Nephron (organoid): ENCODE results near the gene RPGR.

Experiments used
- H3K27ac Mint-ChIP-seq, 3 experiments: 2 replicates each; pipeline ENCODE4 v1.8.0; 2020; ENCODE audit warnings: mixed read lengths in 3 of 3, mild to moderate bottlenecking in 2 of 3, moderate library complexity in 1 of 3
- H3K27me3 Mint-ChIP-seq: 2 replicates; pipeline ENCODE4 v1.8.0; 2021; ENCODE audit warnings: low read depth, mild to moderate bottlenecking, moderate library complexity, mixed read lengths
- H3K36me3 Mint-ChIP-seq: 2 replicates; pipeline ENCODE4 v1.8.0; 2020; ENCODE audit warnings: low read depth, mixed read lengths
- H3K4me1 Mint-ChIP-seq: 2 replicates; pipeline ENCODE4 v1.8.0; 2020; ENCODE audit warnings: mixed read lengths
- H3K4me3 Mint-ChIP-seq, 3 experiments: 2 replicates each; pipeline ENCODE4 v1.8.0; 2020; ENCODE audit warnings: mild to moderate bottlenecking in 3 of 3, mixed read lengths in 3 of 3, moderate library complexity in 2 of 3
- H3K9me3 Mint-ChIP-seq: 2 replicates; pipeline ENCODE4 v1.8.0; 2020; ENCODE audit warnings: mixed read lengths
- TF ChIP-seq, protein P1 (sequence below), 3 experiments: fragments of 200-600 bp; sonication (generic); IDR thresholded peaks; one replicate each; pipeline ENCODE4 v1.5.0; 2021; ENCODE audit warnings: antibody characterized with exemption in 3 of 3; ENCODE audit not compliant: unreplicated experiment in 3 of 3

Gene RPGR

DNA sequence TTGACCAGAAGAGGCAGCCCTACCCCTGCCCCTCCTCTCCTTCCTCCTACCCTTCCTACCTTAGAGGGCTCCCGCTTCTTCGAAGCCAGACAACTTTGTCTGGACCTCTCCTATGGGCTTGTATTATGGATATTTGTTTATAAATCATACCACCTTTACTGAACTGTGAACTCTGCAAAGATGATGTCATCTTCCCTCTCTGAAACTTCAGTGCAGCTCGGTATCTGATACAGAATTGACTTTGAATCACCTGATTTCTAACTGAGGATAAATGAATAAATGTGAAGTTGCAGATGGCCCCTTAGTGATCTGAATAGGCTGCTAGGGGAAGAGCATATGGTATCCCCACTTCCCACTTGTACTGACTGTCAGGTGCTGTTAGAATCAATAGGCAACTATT, 24.0 kb upstream of the RPGR start:
- no peak overlapping the region for H3K4me3 Mint-ChIP-seq
- H3K27ac Mint-ChIP-seq = no peak overlapping the region
- no peaks in the 10 kb centered on the region for H3K4me1 Mint-ChIP-seq
- no peaks in the 10 kb centered on the region for H3K9me3 Mint-ChIP-seq
- H3K27me3 Mint-ChIP-seq = peaks cover 5% of the 10 kb centered on the region
- H3K36me3 Mint-ChIP-seq = no peaks in the 10 kb centered on the region
- TF ChIP-seq, protein P1, sequence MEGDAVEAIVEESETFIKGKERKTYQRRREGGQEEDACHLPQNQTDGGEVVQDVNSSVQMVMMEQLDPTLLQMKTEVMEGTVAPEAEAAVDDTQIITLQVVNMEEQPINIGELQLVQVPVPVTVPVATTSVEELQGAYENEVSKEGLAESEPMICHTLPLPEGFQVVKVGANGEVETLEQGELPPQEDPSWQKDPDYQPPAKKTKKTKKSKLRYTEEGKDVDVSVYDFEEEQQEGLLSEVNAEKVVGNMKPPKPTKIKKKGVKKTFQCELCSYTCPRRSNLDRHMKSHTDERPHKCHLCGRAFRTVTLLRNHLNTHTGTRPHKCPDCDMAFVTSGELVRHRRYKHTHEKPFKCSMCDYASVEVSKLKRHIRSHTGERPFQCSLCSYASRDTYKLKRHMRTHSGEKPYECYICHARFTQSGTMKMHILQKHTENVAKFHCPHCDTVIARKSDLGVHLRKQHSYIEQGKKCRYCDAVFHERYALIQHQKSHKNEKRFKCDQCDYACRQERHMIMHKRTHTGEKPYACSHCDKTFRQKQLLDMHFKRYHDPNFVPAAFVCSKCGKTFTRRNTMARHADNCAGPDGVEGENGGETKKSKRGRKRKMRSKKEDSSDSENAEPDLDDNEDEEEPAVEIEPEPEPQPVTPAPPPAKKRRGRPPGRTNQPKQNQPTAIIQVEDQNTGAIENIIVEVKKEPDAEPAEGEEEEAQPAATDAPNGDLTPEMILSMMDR (IDR thresholded peaks at IDR 0.05; ENCODE audit: unreplicated experiment in 3 of 3) = no peak

DNA sequence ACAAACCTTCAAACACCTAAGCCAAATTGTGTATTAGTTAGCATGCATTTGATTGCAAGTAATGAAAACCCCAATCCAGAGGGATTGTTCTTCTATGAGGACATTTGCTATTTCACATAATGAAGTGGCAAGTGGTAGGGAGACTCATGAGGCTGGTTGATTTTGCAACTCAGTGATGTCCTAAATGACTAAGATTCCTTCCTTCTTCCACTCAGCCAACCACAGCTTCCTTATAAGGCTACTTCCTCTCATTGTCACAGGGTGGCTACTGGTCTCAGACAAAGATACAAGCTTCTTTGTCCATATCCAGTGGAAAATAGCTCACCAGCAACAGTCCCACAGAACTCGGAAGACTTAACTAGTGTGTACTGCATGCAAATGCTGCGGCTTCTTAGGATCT, 19.8 kb upstream of the RPGR start:
- Mint-ChIP-seq H3K9me3 (peaks cover 2% of the 10 kb centered on the region), H3K27ac (no peak overlapping the region), H3K27me3 (no peaks in the 10 kb centered on the region), H3K36me3 (no peaks in the 10 kb centered on the region), H3K4me1 (no peaks in the 10 kb centered on the region), H3K4me3 (no peak overlapping the region)
- TF ChIP-seq, protein P1 (IDR thresholded peaks at IDR 0.05; ENCODE audit: unreplicated experiment in 3 of 3) = no peak

DNA sequence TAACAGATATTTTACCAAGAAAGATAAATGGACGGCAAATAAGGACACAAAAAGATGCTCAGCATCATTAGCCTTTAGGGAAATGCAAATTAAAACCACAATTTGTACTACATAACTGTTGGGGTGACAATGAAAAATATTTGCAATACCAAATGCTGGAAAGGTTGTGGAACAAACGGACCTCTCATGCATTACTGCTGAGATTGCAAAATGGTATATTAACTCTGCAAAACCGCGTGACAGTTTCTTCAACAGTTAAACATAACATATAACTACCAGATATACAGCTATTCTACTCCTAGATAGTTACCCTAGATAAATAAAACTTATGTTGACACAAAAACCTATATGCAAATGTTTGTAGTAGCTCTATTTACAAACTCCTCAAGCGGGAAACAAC, 18.8 kb upstream of the RPGR start:
- TF ChIP-seq, protein P1 (IDR thresholded peaks at IDR 0.05; ENCODE audit: unreplicated experiment in 3 of 3) = no peak
- Mint-ChIP-seq H3K27me3 (no peaks in the 10 kb centered on the region), H3K27ac (no peak overlapping the region), H3K4me1 (no peaks in the 10 kb centered on the region), H3K9me3 (peaks cover 6% of the 10 kb centered on the region), H3K36me3 (no peaks in the 10 kb centered on the region), H3K4me3 (no peak overlapping the region)

DNA sequence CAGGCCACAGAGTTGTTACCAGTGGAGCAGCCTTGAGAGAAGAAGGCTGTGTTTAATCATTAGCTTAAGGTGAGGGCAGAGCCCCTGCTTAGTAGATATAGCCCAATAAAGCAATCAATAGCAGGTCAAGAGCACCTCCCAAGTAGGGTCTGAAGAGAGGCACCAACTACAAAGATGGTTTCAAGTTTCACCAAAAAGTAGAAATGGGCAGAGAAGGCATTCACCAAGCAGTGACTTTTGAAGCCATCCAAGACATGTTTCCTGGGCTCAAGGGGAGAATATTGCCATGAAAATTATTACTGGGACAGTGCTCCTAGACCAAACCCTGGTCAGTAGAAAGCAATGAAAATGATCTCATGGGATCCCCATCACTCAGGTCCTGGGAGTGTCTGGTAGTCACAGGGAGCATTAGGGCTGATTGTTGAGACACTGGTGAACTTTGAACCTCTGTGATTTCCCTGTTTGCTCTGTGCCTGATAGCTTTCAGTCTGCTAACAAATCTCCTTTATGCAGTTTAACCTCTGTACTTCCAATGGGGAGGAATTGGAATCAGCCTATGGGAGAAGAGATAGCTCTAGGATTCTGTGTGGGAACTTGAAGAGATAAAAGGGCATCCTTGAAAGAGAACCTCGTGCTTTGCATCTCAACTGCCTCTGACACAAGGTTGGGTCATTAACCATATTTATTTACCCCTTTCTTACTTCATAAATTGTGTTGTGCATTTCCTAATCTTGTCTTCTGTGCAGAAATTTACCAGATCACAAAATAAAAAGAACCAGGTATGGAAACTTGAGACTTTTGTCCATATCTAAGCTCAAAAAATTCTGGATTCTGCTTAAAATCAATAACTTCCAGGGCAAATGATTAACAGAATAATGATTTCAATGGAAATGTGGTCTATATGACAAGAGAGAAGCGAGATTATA, 15.8 kb upstream of the RPGR start:
- Mint-ChIP-seq H3K27ac (no peak overlapping the region), H3K4me1 (no peaks in the 10 kb centered on the region), H3K27me3 (no peaks in the 10 kb centered on the region), H3K4me3 (no peak overlapping the region), H3K9me3 (peaks cover 6% of the 10 kb centered on the region), H3K36me3 (no peaks in the 10 kb centered on the region)
- TF ChIP-seq, protein P1 (IDR thresholded peaks at IDR 0.05; ENCODE audit: unreplicated experiment in 3 of 3) = no peak

DNA sequence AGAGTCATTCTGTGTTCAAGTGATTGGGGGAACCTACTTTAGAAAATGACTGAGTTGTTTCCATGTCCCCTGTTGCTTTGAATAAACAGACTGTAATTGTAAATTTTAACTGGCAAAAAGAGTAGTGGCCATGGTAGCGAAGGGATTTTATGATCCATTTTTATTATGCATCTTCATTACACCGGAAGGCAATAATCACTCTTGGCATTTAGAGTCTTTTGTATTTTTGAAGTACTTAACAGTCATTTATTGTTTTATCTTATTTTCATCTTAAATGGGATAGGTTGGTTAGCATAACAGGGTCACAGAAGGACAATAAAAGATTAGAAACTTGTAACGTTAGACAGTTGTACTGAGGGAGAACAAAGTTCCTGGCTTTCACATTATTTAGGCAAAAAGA, 14.1 kb upstream of the RPGR start:
- no peak overlapping the region for H3K4me3 Mint-ChIP-seq
- TF ChIP-seq, protein P1 (IDR thresholded peaks at IDR 0.05; ENCODE audit: unreplicated experiment in 3 of 3) = no peak

More for the DNA sequence above, 14.1 kb upstream of the RPGR start:
- Mint-ChIP-seq H3K4me1 (peaks cover 13% of the 10 kb centered on the region), H3K9me3 (peaks cover 6% of the 10 kb centered on the region), H3K27ac (no peak overlapping the region), H3K36me3 (no peaks in the 10 kb centered on the region), H3K27me3 (no peaks in the 10 kb centered on the region)
